DLD1 (cell line): ENCODE measurements around the gene VWC2.

ENCODE experiments used
- in situ Hi-C: cut with HindIII; loops from 2 replicates; pipeline ENCODE4 v1.10.0; 2017; ENCODE audit warnings: low sequenced_read_pairs

Gene VWC2

GRCh38 chr7:49773218-49773935, at the start of gene VWC2:
VWC2 (plus strand) TSS chr7:49773638; CDS start chr7:49775436, 1,798 bp downstream.
- in situ Hi-C loops: no loop called here

- in situ Hi-C loops: no loop called here
Observed at GRCh38 chr7:49724071-49724470, 49.4 kb upstream of the VWC2 start.

GRCh38 chr7:49731836-49732235, 41.6 kb upstream of the VWC2 start:
- in situ Hi-C loops: no loop called here

GRCh38 chr7:49762666-49763065, 10.8 kb upstream of the VWC2 start:
- in situ Hi-C loops: no loop called here

DNA sequence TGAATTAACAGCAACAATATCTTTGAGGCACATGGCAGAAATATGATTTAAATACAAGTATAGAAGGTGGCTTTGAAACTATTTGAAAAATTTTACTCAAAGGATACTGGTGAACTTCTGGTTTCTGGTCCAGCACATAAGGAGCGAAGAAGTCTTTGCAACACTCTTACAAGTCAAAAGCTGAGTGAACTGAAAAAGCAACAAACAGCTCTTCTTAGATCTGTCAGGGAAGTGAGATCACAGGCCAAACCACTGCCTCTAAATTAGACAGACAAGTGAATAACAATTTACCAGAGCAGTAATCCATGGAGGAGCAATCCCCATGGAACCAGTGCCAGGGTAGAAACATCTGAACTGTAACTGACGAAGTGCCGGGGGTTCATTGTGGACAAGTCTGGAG, 9.6 kb upstream of the VWC2 start:
- in situ Hi-C loops: no loop called here

DNA sequence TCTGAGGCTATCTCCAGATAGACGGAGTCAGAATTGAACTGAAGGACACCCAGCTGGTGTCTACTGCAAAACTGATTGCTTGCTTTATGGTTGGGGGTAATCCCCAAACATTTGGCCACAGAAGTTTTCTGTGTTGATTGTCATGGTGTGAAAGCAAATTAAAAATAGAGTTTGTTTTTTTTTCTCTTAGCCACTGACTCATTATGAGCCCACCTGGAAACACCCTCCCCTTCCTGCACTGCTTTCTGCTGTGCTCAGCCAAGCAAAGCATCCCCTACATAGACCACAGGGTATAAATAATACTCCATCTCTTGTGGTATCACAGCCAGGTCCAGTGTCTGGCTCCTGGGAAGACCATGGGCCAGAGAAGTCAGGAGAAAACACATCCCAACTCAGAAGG, 6.5 kb upstream of the VWC2 start:
- in situ Hi-C loops: no loop called here

- in situ Hi-C loops: no loop called here
Observed at GRCh38 chr7:49767719-49768118, 5.7 kb upstream of the VWC2 start.

DNA sequence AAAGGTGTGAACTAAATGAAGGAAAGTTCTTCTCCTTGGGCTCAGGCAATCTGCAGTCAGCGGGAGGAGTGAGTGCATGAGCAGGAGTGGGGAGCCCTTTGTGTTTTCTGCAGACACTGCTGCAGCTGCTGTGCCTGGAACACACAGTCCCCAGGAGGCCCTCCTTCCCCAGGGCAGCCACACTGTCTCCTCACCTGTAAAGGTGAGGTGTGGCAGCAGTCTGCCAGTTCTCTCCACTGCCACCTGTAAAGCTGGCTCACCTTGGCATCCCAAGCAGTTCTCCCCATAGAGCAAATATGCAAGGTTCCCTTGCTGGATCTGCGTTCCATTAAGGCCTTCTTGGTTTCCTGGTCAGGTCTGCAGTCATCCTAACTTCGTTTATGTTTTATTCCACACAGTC, 5.2 kb upstream of the VWC2 start:
- in situ Hi-C loops: no loop called here

DNA sequence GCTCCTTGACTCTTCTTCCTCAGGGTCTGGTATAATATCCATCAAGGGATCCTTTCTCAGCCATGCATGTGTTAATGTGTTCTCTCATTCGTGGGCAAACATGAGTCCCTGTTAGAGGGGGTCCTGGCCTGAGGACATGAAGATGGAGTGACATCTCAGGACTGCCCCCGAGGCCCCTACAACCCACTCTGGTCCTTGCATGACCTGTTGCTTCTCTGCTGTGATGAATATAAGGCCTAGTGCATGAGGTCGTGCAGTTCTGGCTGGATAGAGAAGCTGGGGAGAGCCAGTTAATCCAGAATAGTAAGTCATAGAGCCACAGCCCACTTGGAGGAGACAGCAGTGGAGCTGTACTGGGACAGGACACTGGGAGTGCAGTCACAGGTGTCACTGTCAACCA, 4.6 kb upstream of the VWC2 start:
- in situ Hi-C loops: no loop called here

DNA sequence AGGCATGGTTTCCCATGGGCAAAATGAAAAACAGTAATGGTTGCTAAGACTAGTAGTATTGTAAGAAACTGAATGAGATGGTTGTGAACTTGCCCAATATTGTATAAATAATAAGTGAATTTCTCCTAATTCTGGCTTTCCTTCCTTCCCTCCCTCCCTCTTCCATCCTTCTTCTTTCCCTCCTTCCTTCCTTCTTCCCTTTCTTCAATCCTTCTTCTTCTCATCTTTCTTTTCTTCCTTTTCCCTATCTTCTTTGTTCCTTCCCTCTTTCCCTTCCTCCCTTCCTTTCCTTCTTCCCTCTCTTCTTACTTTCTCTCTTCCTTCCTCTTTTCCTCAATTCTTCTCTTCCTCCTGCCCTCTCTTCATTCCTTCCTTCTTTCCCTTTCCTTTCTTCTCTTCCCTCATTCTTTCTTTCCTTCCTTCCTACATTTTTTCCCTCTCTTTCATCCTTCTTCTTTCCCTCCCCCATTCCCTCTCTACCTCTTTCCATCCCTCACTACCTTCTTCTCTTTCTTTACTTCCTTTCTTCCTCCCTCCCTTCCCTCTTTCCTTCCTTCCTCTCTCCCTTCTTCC, 4.1 kb upstream of the VWC2 start:
- in situ Hi-C loops: no loop called here

DNA sequence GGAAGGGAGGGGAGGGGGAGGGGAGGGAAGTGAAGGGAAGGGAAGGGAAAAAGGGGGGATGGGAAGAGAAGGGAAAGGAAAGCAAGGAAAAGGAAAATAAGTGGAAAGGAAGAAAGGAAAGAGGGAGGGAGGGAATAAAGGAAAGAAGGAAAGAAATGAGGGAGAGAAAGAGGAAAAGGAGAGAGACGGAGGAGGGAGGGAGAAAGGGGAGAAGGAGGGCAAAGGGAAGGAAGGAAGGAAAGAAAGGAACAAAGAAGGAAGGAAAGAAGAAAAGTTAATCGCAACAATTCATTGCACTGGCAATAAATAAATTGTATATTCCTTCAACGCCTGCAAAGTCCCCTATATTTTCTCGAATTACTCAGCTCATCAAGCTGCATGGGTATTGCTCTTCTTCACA, 2.6 kb upstream of the VWC2 start:
- in situ Hi-C loops: no loop called here

- in situ Hi-C loops: no loop called here
Observed at GRCh38 chr7:49771427-49772176, 1.8 kb upstream of the VWC2 start.

- in situ Hi-C loops: no loop called here
Observed at GRCh38 chr7:49772916-49773217, 571 bp upstream of the VWC2 start.

DNA sequence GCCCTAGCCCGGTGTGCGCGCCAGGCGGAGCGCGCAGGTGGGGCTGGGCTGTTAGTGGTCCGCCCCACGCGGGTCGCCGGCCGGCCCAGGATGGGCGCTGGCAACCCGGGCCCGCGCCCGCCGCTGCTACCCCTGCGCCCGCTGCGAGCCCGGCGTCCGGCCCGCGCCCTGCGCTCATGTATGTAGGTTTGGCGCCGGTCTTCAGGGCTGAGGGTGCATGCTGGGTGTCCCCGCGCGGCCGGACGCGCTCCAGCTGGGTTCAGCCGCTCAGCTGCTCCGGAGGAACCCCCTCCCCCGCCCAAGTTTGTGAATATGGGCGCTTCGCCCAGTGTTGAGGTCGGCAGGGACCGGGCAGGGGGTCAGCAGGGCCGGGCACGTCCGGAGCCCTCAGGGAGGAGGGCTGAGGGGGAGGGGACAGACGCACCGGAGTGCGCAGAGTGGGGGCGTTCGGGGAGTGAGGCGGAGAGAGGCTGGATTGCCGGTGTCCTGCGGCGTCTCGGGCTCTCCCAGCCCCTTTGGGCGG, 559 bp downstream of the VWC2 start:
- in situ Hi-C loops: no loop called here

DNA sequence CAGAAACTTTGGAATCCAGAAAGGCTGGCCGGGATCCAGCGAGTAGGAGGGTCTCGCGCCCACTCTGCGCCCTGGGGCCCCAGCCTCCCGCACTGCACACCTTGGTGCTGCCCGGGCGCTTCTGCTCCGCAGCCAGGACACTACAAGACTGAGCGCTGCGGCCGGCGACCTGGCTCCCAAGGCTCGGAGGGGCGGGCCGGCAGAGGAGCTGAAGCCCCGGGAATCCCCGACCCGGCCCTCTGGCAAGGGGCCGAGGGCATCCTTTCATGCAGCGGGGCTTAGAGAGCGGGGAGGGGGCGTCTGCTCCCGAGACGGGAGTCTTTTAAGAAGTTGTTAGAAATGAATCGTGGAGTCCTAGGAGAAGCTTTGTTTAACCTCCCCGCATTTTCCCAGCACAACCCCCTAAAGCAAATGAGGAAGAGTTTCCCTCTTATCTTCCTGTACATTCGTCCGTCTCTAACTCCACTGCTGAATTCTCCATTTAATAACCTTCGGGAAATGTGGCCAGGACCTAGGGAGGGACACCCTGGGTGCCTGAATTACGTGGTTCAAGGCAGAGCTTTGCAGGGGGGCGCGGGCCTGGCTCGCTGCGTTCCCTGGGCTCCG, 1.1 kb downstream of the VWC2 start:
- in situ Hi-C loops: no loop called here

- in situ Hi-C loops: no loop called here
Observed at GRCh38 chr7:49775065-49775948, 1.9 kb downstream of the VWC2 start.

DNA sequence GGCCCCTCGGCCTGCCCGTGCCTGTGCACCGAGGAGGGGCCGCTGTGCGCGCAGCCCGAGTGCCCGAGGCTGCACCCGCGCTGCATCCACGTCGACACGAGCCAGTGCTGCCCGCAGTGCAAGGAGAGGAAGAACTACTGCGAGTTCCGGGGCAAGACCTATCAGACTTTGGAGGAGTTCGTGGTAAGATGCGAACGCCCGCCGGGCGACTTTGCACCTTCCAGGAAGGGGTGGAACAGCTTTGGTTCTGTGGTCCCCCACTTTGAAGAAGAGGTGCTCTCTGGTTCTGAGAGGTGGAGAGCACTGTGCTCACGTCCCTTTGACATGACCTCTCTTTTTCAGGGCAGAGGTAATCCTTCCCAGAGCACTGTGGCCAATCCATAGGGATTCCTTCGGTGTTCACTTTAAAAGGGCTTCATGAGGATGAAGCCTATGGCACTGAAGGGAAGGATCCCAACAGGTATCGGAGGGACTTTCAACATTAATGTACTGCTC, 2.6 kb downstream of the VWC2 start:
- in situ Hi-C loops: no loop called here

- in situ Hi-C loops: no loop called here
Observed at GRCh38 chr7:49776994-49777393, 3.6 kb downstream of the VWC2 start.

GRCh38 chr7:49778731-49779270, 5.4 kb downstream of the VWC2 start:
- in situ Hi-C loops: no loop called here

GRCh38 chr7:49780953-49781352, 7.5 kb downstream of the VWC2 start:
- in situ Hi-C loops: no loop called here
